GM21723 (cell line): ENCODE data around the gene TXNIP.
A peak's percentile ranks its signal among the peaks of the same experiment; 100 is the strongest.
"Not testable (repeated sequence)": the region's sequence is repeated elsewhere in the genome, so short reads cannot be mapped to it uniquely, and the experiment has no call there.

ENCODE experiments used
- ATAC-seq: cut with Tn5 transposase; IDR thresholded peaks from one replicate; pipeline ENCODE4 v1.9.1; 2021; ENCODE audit warnings: mild to moderate bottlenecking, moderate library complexity; ENCODE audit not compliant: unreplicated experiment

TXNIP gene

GRCh38 chr1:145996433-145997015, at the start of gene TXNIP:
TSS of gene TXNIP (minus strand) at chr1:145996579. CDS start at chr1:145996266, 313 bp downstream.
- peak; percentile 87 for ATAC-seq

DNA sequence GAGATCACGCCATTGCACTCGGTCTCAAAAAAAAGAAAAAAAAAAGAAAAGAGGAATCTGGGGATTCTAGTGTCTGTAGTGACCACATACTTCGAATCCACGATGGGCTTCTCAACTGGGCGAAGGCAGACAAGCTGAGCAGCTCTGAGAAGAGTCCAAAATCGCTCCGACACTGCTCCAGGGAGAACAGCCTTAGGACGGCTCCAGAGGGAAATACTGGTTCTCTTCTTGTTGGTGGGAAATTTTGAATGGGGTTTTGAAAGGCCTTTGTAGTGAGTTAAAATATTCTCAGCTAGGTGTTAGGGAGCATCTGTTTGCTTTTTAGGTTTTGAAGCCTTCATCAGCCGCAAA, 43.4 kb upstream of the TXNIP start:
- ATAC-seq, result no peak

DNA sequence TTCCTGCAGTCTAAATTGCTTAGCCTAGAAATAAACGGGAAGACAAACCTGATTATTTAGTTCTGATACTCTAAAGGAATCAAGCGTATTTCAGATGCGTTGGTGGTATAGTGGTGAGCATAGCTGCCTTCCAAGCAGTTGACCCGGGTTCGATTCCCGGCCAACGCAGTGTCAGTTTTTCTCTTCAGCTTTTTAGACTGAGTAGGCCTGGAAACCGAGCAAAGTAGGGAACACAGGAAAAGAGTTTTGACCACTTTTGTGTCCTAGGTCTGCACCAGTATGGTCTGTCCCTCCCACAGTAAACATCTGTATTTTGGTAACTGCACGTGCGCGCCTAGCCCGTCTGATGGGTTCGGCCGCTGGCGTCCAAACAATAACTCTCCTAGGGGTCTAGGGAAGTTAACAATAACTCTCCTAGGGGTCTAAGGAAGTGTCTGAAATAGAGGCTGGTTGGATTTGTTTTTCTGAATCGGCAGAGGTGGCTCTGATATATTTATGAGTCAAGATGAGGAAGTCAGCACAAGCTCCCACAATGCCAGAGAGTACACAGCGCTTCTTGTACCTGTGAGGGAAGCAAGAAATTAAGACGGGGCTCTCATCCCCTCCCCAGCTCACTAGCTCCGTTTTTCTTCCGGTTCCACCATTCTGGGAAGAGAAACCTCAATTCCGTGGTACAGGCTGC, 40.7 kb upstream of the TXNIP start:
- ATAC-seq, result peak; percentile 26

GRCh38 chr1:146036241-146036964, 40.0 kb upstream of the TXNIP start:
- ATAC-seq, result no peak

DNA sequence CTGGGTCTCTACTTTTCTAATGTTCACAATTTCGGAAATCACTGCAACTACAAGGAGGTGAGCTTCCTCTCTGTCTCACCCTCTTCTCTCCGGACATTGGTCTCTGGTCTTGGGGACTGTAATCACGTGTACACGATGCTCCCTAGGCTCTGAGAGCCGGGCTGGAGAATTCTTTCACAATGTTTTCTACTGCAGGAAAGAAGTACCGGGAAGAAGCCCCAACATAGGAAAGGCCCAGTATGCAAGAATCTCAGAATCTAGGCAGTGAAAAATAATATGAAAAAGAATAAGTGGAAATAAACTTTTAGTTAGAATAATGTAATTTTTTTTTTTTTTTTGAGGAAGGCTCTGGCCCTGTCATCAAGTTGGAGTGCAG, 38.7 kb upstream of the TXNIP start:
- ATAC-seq, result no peak

DNA sequence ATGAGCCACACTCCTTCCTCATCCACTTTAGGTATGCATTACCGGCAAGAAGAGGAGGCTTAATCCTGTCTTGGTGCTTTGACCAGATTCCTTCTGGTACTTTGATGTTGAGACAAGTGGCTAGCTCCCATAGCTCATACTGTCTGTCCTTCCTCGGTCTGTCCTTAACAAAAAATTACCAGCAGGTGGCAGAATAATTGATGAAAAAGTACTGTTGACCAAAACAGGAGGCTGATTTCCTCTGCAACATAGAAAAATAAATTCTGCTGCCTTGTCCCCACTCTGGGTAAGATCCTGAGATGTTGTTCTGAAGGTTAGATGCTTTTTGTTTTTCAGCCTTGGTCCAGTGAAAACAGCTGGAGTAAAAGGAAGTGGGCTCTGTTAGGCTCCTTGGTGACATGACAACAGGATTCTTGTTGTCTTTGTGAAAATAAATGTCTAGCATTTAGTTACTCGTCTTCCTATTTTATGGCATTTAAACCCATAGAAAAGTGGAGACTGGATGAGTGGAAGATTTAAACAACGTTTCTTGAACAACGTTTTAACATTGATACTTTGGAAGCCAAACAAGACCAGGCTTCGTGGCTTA, 36.3 kb upstream of the TXNIP start:
- ATAC-seq, result no peak

- ATAC-seq, result no peak
Observed at GRCh38 chr1:146031476-146031875, 35.1 kb upstream of the TXNIP start.

- no peak for ATAC-seq
Observed at GRCh38 chr1:146029117-146029516, 32.7 kb upstream of the TXNIP start.

- ATAC-seq, result not testable (repeated sequence)
Observed at GRCh38 chr1:146026650-146027049, 30.3 kb upstream of the TXNIP start.

GRCh38 chr1:146025787-146026495, 29.6 kb upstream of the TXNIP start:
- not testable (repeated sequence) for ATAC-seq

- no peak for ATAC-seq
Observed at GRCh38 chr1:146022403-146023127, 26.2 kb upstream of the TXNIP start.

DNA sequence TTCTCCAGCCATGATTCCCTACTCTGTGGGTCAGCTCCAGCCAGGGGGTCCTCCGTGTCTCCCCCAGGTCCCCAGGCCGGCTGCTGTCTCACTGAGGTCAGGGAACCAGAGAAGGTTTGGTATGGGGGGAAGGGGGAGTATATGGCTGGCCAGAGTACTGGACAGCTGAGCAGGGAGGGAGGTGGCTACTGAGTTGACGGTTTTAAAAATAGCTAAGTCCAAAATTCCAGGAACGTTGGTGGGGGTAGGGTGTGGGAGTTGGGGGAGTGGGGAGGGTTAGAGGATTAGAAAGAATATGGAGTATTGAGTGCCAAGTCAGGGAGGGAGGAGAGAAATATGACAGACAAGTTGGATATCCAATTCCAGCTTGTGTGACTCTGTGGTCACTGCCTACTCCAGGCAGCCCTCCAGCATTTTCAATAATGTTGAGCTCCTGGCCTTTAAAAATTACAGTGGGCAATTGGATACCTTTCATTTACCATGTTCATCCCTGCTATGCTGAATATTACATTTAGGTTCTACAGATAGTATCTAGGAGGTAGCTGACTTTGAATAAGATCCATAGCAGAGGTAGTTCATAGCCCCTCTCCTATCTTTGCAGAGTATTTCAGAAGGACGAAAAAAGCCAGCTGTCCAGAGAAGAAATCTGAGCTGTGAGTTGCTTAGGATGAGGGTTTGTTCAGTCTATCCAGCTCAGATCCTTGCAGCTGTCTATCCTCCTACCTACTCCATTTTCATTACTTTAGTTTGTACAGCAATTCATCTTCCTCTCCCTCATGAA, 25.4 kb upstream of the TXNIP start, which contains the start of gene HJV:
Gene HJV, minus strand, starts transcription at position 114 of the 781 bp plus-strand sequence. CDS start 1,504 bp downstream, outside the sequence.
- no peak for ATAC-seq

DNA sequence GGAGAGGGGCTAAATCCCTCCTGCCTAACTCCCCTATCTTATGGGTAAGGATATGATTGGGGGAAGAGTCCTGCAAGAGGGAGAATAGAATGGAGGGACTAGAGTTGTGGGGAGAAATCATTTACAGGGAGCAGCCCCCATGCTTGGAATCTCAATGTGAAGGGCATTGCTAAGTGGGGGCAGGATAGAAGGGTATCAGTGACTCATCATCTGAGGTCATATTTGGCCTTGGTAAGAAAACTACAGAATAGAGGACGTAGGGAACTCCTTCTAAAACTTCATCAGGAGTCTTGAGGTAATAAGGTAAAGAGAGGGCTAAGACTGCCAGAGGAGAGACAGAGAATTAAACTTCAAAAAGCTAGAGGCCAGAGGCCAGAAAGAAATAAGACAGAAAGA, 24.7 kb upstream of the TXNIP start:
- no peak for ATAC-seq

DNA sequence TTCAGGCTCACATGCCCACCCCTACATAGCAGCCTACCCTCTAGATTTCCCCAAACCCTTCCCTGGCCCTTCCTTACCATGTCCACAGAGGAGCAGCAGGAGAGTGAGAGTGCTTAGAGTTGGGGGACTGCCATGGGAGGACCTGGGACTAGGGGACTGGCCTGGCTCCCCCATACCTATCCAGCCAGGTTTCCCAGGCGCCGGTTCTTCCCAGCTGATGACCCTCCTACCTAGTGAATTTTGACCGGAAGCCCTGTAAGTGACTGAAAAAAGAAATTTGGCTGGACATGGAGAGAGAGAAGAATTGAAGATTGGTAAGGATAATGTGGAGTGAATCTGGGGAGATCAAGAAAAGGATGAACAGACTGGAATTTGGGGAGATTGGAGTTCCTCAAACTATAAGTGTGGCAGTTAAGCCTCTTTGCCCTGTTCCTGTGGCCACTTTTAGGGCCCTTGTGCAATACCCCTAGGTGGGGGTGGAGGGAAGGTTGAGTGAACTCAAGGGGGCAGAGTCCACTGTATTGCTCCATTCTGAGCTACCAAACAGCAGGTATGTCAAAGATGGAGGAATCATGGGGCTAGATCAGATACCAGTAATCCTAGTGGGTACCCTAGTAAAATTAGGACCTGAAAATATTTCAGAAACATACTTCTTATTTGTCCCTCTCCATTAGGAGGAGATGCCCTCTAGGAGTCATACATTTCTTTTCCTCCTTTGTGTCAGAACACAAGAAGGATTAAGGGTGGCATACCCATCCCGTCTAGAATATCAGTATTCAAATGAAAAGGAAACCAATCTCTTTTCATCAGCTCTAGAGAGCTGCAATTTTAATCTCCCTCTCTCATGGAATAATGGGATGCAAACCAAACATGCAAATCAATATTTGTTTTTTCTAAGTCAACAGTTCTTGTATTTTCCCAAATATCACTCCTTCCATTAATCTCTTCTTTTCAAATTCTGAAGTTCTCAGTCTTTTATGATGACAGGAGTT, 24.0 kb upstream of the TXNIP start:
- no peak for ATAC-seq

DNA sequence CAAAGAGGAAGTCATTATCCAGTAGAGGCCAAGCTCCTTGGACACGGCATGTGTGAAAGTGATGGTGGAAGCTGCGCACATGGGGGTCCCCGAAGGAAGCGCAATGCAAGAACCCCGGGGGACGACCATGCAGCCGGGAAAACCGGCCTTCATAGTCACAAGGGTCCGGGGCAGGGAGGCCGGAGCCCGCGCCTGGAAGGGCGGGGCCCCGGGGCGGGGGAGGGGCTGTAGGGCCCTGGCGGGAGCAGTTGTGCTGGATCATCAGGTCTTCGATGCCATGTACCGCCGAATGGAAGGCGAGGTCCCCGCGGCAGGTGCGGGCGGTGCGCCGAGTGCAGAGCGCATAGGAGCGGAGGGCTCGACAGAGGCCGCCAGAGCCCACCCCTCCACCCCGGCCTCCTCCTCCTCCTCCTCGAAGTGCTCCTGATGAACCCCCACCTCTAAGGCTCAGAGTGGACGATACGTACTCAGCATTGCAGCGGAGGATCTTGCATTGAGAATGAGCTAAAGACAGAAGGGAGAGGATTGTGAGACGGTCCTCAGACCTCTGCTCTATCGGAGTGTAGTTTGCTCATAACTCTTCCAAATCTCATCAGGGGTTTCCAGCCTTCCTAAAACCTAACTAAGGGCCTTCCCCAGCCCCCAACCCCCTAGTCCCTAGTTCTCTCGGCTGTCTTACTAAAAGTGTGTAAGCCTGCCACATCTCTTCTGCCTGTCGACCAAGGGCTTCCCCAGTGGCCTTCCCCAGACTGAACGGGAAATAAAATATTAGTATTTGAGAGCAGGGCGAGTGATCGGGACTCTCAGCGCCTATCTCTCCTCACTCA, 23.1 kb upstream of the TXNIP start:
- no peak for ATAC-seq

GRCh38 chr1:146016891-146017290, 20.5 kb upstream of the TXNIP start:
- no peak for ATAC-seq

DNA sequence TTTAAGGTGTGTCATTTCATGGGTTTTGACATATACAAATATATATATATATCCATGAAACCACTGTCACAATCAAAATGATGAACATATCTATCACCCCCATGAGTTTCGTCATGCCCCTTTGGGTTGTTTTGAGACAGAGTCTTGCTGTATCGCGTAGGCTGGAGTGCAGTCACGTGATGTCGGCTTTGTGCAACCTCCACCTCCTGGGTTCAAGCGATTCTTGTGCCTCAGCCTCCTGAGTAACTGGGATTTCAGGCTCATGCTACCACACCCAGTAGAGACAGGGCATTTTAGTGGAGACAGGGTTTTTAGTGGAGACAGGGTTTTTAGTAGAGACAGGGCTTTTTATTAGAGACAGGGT, 17.2 kb upstream of the TXNIP start:
- no peak for ATAC-seq
